Daoy (cell line): ENCODE results near the gene EPHB1. TPM values are rescaled to one million over a fixed set of nuclear protein-coding genes. Genes with fewer than 3 reads are reported as not detected.

ENCODE experiments used
- DNase-seq: peaks from one replicate; pipeline ENCODE4 v3.0.0-alpha.2; 2015; ENCODE audit warnings: low read depth
- total RNA-seq: library from RNA; depleted of rRNA; stranded (reverse); fragments of >200 nt; shearing (Covaris generic); gene quantifications from 2 replicates; pipeline ENCODE4 v1.2.3, GENCODE V29; 2014

Gene EPHB1
- total RNA-seq, 1 experiment from 2014 or later: 2.5 TPM

- no peak for DNase-seq
These were observed 332.9 kb downstream of the EPHB1 start for GRCh38 chr3:135127946-135128470.

GRCh38 chr3:135128818-135129217 is 333.8 kb downstream of the EPHB1 start:
- DNase-seq: no peak

- no peak for DNase-seq
These were observed 336.2 kb downstream of the EPHB1 start for GRCh38 chr3:135131290-135131689.

- DNase-seq: no peak
These were observed 339.0 kb downstream of the EPHB1 start for GRCh38 chr3:135133905-135134683.

- no peak for DNase-seq
These were observed 339.6 kb downstream of the EPHB1 start for GRCh38 chr3:135134684-135135075.

GRCh38 chr3:135135445-135135844 is 340.4 kb downstream of the EPHB1 start:
- DNase-seq: no peak

- no peak for DNase-seq
These were observed 341.5 kb downstream of the EPHB1 start for GRCh38 chr3:135136361-135137100.

- DNase-seq: no peak
These were observed 342.2 kb downstream of the EPHB1 start for GRCh38 chr3:135137296-135137695.

- no peak for DNase-seq
These were observed 343.7 kb downstream of the EPHB1 start for GRCh38 chr3:135138776-135139175.

- DNase-seq: no peak
These were observed 345.5 kb downstream of the EPHB1 start for GRCh38 chr3:135140591-135140990.

GRCh38 chr3:135141160-135141559 is 346.1 kb downstream of the EPHB1 start:
- no peak for DNase-seq

GRCh38 chr3:135141672-135142071 is 346.6 kb downstream of the EPHB1 start:
- no peak for DNase-seq

- DNase-seq: no peak
These were observed 347.5 kb downstream of the EPHB1 start for GRCh38 chr3:135142530-135142929.

GRCh38 chr3:135143474-135143873 is 348.4 kb downstream of the EPHB1 start:
- no peak for DNase-seq

GRCh38 chr3:135145581-135145980 is 350.5 kb downstream of the EPHB1 start:
- DNase-seq: no peak

- no peak for DNase-seq
These were observed 352.6 kb downstream of the EPHB1 start for GRCh38 chr3:135147657-135148056.

GRCh38 chr3:135148398-135149020 is 353.4 kb downstream of the EPHB1 start:
- DNase-seq: no peak

- DNase-seq: no peak
These were observed 354.9 kb downstream of the EPHB1 start for GRCh38 chr3:135149707-135150681.

GRCh38 chr3:135154186-135154585 is 359.1 kb downstream of the EPHB1 start:
- DNase-seq: no peak

- DNase-seq: no peak
These were observed 360.2 kb downstream of the EPHB1 start for GRCh38 chr3:135155228-135155627.

GRCh38 chr3:135155791-135156190 is 360.7 kb downstream of the EPHB1 start:
- DNase-seq: no peak
